Right lobe of liver (tissue), 4 donors: Measurements from ENCODE around the gene GRIA4.

Experiments
- CTCF ChIP-seq, 4 donors: fragments of 200-600 bp in 3 of 4; fragments of 450-650 bp in 1 of 4; IDR thresholded peaks; one replicate each; pipeline versions ENCODE4 v1.5.1 to v1.8.0; 2016 to 2022; ENCODE audit warnings: antibody characterized with exemption in 4 of 4, mild to moderate bottlenecking in 2 of 4
- POLR2A ChIP-seq: fragments of 450-650 bp; IDR thresholded peaks from one replicate; pipeline ENCODE4 v1.6.1; 2017; ENCODE audit warnings: antibody characterized with exemption, mild to moderate bottlenecking
- donor health status: DM: no; HTN: no; CAD: no.
- donor health status: DM: no; HTN: no; CAD: no.
- donor health status: DM: no; HTN: yes; CAD: no.

GRCh38 chr11:105699203-105699602, 89.3 kb downstream of the GRIA4 start:
- TF ChIP-seq CTCF (IDR thresholded peaks at IDR 0.05), result no peak
- no peak for TF ChIP-seq POLR2A
